Right kidney (tissue), 1 donor: ENCODE measurements around the gene PBX2.
"Not testable (repeated sequence)": the region's sequence is repeated elsewhere in the genome, so short reads cannot be mapped to it uniquely, and the experiment has no call there.

ENCODE experiments used
- DNase-seq: peaks from one replicate; pipeline ENCODE4 v3.0.0-alpha.2; 2016

Gene PBX2

DNA sequence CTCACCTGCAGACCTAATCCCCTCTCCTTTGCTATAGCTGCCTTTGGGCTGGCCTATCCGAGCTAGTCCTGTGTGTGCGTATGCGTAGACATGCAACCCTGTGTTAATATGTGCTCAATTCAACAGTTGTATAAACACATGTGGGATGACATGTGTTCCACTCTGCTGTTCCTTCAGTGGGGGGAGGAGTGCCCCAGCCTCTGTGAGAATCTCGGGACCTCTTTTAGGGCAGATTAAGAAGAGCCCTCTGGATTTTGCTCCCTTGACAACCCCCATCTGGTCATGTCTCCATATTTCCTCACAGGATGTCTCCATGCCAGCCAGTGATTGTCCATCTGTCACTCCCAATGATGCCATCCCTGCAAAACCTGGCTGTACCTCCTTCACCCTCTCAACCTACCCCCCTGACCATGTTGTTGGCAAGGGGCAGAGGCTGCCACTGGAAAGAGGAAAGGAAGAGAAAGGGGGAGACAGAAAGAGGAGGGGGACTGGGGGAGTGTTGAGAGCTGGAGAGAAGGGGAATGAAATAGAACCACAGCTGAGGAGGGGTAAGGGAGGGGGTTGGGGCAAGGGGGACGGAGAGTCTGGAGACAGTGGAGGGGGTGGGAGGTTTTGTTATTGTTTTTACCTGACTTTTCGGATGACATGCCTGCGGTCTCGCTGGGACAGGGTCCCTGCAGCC is 38.7 kb downstream of the PBX2 start:
- peak; percentile 36 for DNase-seq

DNA sequence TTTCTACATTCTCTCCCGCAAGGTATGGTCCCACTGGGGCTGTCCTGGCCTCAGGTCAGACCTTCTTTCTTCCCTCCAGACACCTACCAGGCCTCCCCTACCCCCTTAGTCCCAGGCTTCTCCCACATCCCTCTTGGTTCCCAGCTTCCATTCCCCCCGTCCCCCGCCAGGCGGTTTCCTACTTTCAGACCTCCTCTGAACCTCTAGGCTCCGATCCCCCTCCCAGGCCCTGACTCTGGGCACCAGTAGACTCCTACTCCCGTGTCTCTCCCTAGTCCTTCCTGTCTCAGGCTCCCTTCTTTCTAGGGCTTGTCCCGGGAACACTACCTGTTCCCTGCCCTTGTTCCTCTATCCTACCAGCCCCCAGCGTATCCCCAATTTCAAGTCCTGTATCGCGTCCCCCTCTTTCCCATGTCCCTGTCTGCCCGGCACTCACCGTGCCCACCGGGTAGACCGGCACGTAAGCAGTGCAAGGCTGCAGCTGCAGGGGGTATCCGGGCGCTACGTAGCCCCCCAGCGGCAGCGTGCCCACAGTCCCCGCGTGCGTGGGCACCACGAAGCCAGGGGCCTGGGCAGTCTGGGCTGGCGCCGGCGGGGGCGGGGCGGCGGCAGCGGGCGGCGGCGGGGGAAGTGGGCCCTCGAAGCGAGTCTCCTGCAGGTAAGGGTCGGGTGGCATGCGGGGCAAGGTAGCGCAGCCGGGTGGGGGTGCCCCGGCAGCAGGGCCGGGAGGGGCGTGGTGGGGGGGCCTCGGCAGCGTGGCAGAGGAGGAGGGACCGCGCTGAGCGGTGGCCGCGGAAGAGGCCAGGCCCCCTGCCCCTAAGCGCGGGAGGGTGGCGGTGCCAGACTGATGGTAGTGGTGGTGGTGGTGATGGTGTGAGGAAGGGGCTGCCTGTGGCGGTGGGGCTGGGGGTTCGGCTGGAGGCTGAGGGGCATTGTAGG is 39.8 kb downstream of the PBX2 start:
- peak; percentile 57 for DNase-seq

- no peak for DNase-seq
Observed at GRCh38 chr6:32149092-32149755, 40.8 kb downstream of the PBX2 start.

DNA sequence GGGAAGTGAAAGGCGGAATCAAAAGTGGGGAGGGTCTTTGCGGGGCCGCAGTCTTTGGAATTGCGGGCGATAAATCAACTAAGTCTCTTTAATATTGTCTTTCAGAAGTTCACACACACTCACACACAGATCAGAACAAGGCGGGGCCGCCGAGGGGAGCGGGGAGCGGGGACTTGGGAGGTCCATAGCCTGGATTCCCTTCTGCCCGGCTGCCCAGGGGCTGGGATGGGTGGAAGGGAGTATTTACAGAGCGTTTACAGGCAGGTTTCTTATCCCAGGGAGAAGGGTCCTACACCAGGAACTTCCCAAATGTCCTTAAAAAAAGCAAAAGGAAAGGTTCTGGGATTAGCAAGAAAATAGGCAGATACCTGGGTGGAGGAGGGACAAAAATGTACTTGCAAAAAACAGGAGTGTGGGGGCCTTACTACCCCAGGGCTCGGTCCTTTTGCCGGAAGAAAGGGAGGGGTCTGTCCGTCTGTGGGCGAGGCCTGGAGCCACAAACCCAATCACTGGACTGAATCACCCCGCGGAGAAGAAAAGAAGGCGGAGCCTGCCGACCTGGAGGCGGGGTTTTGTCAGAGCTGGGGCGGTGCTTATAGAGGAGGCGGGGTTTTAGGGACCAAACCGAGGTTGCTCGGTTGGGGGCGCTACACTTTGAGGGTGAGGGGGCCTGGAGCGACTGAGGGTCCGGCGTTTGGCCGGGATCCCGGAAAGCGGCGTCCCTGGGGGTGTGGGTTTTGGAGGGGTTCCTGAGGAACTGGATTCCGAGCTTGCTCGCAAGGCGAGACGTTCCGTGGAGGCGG is 41.5 kb downstream of the PBX2 start:
- peak; percentile 79 for DNase-seq

GRCh38 chr6:32147401-32148132 is 42.4 kb downstream of the PBX2 start:
- DNase-seq = no peak

DNA sequence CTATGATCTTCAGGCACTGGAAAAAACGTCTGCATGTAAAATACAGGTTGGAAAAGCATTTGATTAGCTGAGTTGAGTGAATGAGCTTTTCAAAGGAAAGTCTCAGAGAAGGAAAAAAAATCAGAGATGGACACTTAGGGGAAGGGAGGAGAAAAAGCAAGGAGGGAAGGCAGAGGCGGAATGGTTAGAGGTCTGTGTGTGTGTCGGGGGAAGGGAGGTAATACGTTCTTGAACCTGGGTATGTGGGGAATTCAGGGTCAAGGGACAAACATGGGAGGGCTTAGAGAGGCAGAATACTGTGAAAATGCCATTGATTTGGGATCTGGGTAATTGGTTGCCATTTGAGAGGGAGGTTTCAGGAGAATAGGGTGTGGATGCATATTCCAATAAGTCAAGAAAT is 43.3 kb downstream of the PBX2 start:
- no peak for DNase-seq

DNA sequence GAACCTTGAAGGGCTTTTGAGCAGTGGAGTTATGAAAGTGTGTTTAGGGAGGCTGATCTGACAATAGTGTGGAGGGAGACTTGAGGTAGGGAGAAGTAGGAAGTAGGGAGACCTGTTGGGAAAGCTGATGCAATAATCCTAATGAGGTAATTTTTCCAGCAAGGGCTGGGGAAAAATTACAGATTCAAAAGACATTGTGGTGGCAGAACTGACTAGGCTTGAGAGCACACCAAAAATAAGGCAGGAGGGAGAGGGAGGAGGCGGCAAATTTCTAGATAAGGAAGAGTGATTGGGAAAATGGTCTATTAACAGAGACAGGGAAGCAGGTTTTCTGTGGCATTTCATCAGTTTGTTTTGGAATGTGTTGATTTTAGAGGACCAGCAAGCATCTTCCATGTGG is 43.7 kb downstream of the PBX2 start:
- DNase-seq = no peak

GRCh38 chr6:32144238-32144637 is 45.8 kb downstream of the PBX2 start:
- DNase-seq = not testable (repeated sequence)

GRCh38 chr6:32140420-32141046 is 49.5 kb downstream of the PBX2 start:
- no peak for DNase-seq

DNA sequence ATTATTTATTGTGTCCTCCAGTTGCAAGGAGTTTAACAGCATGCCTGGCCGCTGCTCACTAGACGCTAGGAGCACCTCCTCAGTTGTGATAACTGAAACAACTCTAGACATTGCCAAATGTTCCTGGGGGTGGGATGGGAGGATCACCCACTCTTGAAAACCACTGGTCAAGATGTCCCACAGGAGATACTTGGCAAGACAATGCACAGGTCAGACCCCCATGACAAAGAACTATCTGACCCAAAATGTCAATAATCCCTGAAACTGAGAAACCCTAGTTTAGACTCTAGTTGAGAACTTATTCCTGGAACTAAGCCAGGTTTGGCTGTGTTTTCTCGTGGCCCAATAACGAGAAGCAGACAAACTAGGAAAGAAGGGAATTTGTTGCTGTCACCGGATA is 50.4 kb downstream of the PBX2 start:
- DNase-seq = no peak

DNA sequence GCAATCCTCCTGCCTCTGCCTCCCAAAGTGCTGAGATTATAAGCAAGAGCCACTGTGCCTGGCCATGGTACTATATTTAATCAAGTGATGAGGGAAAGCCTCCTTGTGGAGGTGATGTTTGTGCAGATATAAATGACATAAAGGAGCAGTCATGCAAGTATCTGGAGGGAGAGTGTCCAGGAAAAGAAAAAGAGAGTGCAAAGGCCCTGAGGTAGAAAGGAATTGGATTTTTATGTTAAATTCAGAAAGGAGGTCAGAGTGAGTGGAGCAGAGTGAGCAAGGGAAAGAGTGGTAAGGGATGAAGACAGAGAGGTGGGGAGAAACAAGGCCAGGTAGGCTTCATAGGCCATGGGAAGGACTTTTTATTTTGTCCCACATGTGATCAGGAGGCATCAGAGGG is 52.5 kb downstream of the PBX2 start:
- no peak for DNase-seq
